ENCODE measurements around the gene PHLDB1. TPM values are rescaled to one million over a fixed set of nuclear protein-coding genes. Genes with fewer than 3 reads are reported as not detected.

Gene PHLDB1
- total and polyA plus RNA-seq, 2 of the 8 experiments (the other 6 are each of a cell fraction or from before 2014, with no cell fraction given) = 53.9 to 74.8 TPM

- TF ChIP-seq, protein P1, sequence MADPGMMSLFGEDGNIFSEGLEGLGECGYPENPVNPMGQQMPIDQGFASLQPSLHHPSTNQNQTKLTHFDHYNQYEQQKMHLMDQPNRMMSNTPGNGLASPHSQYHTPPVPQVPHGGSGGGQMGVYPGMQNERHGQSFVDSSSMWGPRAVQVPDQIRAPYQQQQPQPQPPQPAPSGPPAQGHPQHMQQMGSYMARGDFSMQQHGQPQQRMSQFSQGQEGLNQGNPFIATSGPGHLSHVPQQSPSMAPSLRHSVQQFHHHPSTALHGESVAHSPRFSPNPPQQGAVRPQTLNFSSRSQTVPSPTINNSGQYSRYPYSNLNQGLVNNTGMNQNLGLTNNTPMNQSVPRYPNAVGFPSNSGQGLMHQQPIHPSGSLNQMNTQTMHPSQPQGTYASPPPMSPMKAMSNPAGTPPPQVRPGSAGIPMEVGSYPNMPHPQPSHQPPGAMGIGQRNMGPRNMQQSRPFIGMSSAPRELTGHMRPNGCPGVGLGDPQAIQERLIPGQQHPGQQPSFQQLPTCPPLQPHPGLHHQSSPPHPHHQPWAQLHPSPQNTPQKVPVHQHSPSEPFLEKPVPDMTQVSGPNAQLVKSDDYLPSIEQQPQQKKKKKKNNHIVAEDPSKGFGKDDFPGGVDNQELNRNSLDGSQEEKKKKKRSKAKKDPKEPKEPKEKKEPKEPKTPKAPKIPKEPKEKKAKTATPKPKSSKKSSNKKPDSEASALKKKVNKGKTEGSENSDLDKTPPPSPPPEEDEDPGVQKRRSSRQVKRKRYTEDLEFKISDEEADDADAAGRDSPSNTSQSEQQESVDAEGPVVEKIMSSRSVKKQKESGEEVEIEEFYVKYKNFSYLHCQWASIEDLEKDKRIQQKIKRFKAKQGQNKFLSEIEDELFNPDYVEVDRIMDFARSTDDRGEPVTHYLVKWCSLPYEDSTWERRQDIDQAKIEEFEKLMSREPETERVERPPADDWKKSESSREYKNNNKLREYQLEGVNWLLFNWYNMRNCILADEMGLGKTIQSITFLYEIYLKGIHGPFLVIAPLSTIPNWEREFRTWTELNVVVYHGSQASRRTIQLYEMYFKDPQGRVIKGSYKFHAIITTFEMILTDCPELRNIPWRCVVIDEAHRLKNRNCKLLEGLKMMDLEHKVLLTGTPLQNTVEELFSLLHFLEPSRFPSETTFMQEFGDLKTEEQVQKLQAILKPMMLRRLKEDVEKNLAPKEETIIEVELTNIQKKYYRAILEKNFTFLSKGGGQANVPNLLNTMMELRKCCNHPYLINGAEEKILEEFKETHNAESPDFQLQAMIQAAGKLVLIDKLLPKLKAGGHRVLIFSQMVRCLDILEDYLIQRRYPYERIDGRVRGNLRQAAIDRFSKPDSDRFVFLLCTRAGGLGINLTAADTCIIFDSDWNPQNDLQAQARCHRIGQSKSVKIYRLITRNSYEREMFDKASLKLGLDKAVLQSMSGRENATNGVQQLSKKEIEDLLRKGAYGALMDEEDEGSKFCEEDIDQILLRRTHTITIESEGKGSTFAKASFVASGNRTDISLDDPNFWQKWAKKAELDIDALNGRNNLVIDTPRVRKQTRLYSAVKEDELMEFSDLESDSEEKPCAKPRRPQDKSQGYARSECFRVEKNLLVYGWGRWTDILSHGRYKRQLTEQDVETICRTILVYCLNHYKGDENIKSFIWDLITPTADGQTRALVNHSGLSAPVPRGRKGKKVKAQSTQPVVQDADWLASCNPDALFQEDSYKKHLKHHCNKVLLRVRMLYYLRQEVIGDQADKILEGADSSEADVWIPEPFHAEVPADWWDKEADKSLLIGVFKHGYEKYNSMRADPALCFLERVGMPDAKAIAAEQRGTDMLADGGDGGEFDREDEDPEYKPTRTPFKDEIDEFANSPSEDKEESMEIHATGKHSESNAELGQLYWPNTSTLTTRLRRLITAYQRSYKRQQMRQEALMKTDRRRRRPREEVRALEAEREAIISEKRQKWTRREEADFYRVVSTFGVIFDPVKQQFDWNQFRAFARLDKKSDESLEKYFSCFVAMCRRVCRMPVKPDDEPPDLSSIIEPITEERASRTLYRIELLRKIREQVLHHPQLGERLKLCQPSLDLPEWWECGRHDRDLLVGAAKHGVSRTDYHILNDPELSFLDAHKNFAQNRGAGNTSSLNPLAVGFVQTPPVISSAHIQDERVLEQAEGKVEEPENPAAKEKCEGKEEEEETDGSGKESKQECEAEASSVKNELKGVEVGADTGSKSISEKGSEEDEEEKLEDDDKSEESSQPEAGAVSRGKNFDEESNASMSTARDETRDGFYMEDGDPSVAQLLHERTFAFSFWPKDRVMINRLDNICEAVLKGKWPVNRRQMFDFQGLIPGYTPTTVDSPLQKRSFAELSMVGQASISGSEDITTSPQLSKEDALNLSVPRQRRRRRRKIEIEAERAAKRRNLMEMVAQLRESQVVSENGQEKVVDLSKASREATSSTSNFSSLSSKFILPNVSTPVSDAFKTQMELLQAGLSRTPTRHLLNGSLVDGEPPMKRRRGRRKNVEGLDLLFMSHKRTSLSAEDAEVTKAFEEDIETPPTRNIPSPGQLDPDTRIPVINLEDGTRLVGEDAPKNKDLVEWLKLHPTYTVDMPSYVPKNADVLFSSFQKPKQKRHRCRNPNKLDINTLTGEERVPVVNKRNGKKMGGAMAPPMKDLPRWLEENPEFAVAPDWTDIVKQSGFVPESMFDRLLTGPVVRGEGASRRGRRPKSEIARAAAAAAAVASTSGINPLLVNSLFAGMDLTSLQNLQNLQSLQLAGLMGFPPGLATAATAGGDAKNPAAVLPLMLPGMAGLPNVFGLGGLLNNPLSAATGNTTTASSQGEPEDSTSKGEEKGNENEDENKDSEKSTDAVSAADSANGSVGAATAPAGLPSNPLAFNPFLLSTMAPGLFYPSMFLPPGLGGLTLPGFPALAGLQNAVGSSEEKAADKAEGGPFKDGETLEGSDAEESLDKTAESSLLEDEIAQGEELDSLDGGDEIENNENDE (IDR thresholded peaks at IDR 0.05; ENCODE audit: insufficient replicate concordance, low read length) = no peak
- TF ChIP-seq ASH2L (IDR thresholded peaks at IDR 0.05; ENCODE audit: low read length) (no peak), EZH2 (IDR thresholded peaks at IDR 0.05; ENCODE audit: low read depth, low read length, severe bottlenecking) (no peak), GTF2F1 (IDR thresholded peaks at IDR 0.05; ENCODE audit: borderline replicate concordance, low read depth, low read length) (no peak)
- TF ChIP-seq, protein P2, sequence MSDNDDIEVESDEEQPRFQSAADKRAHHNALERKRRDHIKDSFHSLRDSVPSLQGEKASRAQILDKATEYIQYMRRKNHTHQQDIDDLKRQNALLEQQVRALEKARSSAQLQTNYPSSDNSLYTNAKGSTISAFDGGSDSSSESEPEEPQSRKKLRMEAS (IDR thresholded peaks at IDR 0.05) = no peak
Observed at GRCh38 chr11:118660681-118661424, 53.4 kb downstream of the PHLDB1 start (continued).

Data from H1 (cell line).